Sigmoid colon (tissue), 7 donors: ENCODE measurements around the gene GOLGA3. TPM values are rescaled to one million over a fixed set of nuclear protein-coding genes. Genes with fewer than 3 reads are reported as not detected.
"Not testable (repeated sequence)": the region's sequence is repeated elsewhere in the genome, so short reads cannot be mapped to it uniquely, and the experiment has no call there.

Experiments
- DNase-seq: peaks from one replicate; pipeline ENCODE4 v3.0.0-alpha.2; 2019
- H3K27ac ChIP-seq, 4 donors: fragments of 200-600 bp; sonication (generic); one replicate each; pipeline ENCODE4 v1.5.1; 2016 to 2019; ENCODE audit warnings: mild to moderate bottlenecking in 1 of 4
- H3K27me3 ChIP-seq, 3 donors: fragments of 200-600 bp; sonication (generic); one replicate each; pipeline ENCODE4 v1.5.1; 2019; ENCODE audit warnings: mild to moderate bottlenecking in 1 of 3
- H3K36me3 ChIP-seq, 4 donors: fragments of 200-600 bp; sonication (generic); one replicate each; pipeline ENCODE4 v1.5.1; 2016 to 2019
- H3K4me1 ChIP-seq, 4 donors: fragments of 200-600 bp; sonication (generic); one replicate each; pipeline ENCODE4 v1.5.1; 2017 to 2019
- H3K4me3 ChIP-seq, 4 donors: fragments of 200-600 bp; sonication (generic); one replicate each; pipeline ENCODE4 v1.5.1; 2017 to 2019; ENCODE audit warnings: mild to moderate bottlenecking in 2 of 4, moderate library complexity in 1 of 4
- H3K9me3 ChIP-seq, 4 donors: fragments of 200-600 bp in 3 of 4; sonication (generic) in 3 of 4; one replicate each; pipeline versions ENCODE4 v1.5.1 to v1.6.1; 2013 to 2019
- CTCF ChIP-seq, 4 experiments: fragments of 450-650 bp in 3 of 4; fragments of 200-600 bp in 1 of 4; IDR thresholded peaks; one replicate each; pipeline ENCODE4 v1.5.1; 2016 to 2019; ENCODE audit warnings: antibody characterized with exemption in 4 of 4, mild to moderate bottlenecking in 3 of 4, moderate library complexity in 2 of 4
- EP300 ChIP-seq, 4 donors: sonication (generic); formaldehyde crosslinking; IDR thresholded peaks; one replicate each; pipeline ENCODE4 v1.6.1; 2017; ENCODE audit warnings: antibody characterized with exemption in 4 of 4
- POLR2A ChIP-seq, 2 donors: fragments of 450-650 bp; IDR thresholded peaks; one replicate each; pipeline ENCODE4 v1.6.1; 2016; ENCODE audit warnings: antibody characterized with exemption in 2 of 2, mild to moderate bottlenecking in 2 of 2, moderate library complexity in 2 of 2
- POLR2AphosphoS5 ChIP-seq, 4 donors: sonication (generic); formaldehyde crosslinking; IDR thresholded peaks; one replicate each; pipeline ENCODE4 v1.6.1; 2017; ENCODE audit warnings: antibody characterized with exemption in 4 of 4
- WGBS, 2 donors: extraction: QIAGEN DNeasy Blood & Tissue Kit; methylation state at CpG; one replicate each; pipeline ENCODE4 v1.1.7; 2013; 5-methylcytosine and 5-hydroxymethylcytosine counted together
- intact Hi-C: fragments of 100-400 bp; cut with DNase I; formaldehyde crosslinking; loops from one replicate; pipeline ENCODE4 v1.15.1; 2023
- polyA plus RNA-seq, 3 donors: library from polyadenylated mRNA; stranded (reverse); fragments of 200-250 nt; gene quantifications; one replicate each; pipeline ENCODE4 v1.2.3, GENCODE V29; 2013
- total RNA-seq, 4 donors: library from RNA; depleted of rRNA; stranded (reverse); fragments of >200 nt; gene quantifications; one replicate each; pipeline ENCODE4 v1.1.0, GENCODE V29; 2016
- donor health status: healthy with polysubstance abuse.
- donor health status: Bipolar disorder and iron deficiency.
- donor health status: healthy.

GOLGA3 gene
- total and polyA plus RNA-seq, 7 donors = 9.6 to 78.4 (median 45.7) TPM

DNA sequence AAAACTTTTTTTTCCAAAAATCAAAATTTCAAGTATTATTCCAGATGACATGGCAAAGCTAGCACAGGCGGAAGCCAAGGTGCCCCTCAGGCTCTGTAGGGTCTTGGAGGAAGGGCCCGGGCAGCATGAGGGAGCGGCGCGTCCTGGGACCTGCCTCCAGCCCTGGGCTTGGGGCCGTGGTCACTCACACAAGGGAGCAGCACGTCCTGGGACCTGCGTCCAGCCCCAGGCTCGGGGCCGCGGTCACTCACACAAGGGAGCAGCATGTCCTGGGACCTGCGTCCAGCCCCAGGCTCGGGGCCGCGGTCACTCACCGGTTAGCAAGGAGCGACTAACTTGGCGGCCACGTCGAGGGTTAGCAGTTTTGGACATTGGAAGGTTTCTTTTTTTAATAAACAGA lies 11.9 kb upstream of the GOLGA3 start:
- no peaks in the 10 kb centered on the region for H3K9me3 ChIP-seq
- no peak overlapping the region for H3K27ac ChIP-seq
- peaks cover 0 to 20% (median 16%) of the 10 kb centered on the region in 4 donors for H3K4me1 ChIP-seq
- H3K36me3 ChIP-seq = peaks cover 3 to 54% (median 40%) of the 10 kb centered on the region in 4 donors
- H3K27me3 ChIP-seq = no peaks in the 10 kb centered on the region
- no peak for DNase-seq
- H3K4me3 ChIP-seq = no peak overlapping the region
- 93 to 95% methylated on average over 20 of the region's 20 CpGs for WGBS, 2 donors
- no peak for TF ChIP-seq EP300 (IDR thresholded peaks at IDR 0.05)
- TF ChIP-seq POLR2A (IDR thresholded peaks at IDR 0.05) = no peak
- no peak for TF ChIP-seq POLR2AphosphoS5 (IDR thresholded peaks at IDR 0.05)
- no peak for TF ChIP-seq CTCF (IDR thresholded peaks at IDR 0.05)
- intact Hi-C loops = no loop called here

DNA sequence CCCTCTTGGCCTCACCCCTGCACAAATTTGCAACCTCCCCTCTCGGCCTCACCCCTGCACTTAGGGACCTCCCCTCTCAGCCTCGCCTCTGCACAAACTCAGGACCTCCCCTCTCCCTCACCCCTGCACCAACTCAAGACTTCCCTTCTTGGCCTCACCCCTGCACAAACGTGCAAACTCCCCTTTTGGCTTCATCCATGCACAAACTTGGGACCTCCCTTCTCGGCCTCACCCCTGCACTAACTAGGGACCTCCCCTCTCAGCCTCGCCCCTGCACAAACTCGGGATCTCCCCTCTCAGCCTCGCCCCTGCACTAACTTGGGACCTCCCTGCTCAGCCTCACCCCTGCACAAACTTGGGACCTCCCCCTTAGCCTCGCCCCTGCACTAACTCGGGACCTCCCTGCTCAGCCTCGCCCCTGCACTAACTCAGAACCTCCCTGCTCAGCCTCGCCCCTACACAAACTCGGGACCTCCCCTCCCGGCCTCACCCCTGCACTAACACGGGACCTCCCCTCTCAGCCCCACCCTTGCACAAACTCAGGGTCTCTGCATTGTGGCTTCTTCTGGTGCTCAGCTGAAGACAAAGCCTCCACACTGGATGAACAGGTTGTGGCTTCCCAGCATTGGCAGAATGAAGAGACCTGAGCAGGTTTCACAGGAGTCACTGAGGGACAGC lies 11.0 kb upstream of the GOLGA3 start:
- 86 to 90% methylated on average over 14 of the region's 14 CpGs for WGBS, 2 donors
- H3K27ac ChIP-seq = no peak overlapping the region
- no peaks in the 10 kb centered on the region for H3K9me3 ChIP-seq
- no peak overlapping the region for H3K4me3 ChIP-seq
- no peaks in the 10 kb centered on the region for H3K27me3 ChIP-seq
- peaks cover 0 to 46% (median 36%) of the 10 kb centered on the region in 4 donors for H3K36me3 ChIP-seq
- H3K4me1 ChIP-seq = peaks cover 0 to 20% (median 16%) of the 10 kb centered on the region in 4 donors
- no peak for TF ChIP-seq POLR2AphosphoS5 (IDR thresholded peaks at IDR 0.05)
- TF ChIP-seq POLR2A (IDR thresholded peaks at IDR 0.05) = no peak
- TF ChIP-seq EP300 (IDR thresholded peaks at IDR 0.05) = no peak
- no peak for TF ChIP-seq CTCF (IDR thresholded peaks at IDR 0.05)
- intact Hi-C loops = no loop called here
- no peak for DNase-seq

DNA sequence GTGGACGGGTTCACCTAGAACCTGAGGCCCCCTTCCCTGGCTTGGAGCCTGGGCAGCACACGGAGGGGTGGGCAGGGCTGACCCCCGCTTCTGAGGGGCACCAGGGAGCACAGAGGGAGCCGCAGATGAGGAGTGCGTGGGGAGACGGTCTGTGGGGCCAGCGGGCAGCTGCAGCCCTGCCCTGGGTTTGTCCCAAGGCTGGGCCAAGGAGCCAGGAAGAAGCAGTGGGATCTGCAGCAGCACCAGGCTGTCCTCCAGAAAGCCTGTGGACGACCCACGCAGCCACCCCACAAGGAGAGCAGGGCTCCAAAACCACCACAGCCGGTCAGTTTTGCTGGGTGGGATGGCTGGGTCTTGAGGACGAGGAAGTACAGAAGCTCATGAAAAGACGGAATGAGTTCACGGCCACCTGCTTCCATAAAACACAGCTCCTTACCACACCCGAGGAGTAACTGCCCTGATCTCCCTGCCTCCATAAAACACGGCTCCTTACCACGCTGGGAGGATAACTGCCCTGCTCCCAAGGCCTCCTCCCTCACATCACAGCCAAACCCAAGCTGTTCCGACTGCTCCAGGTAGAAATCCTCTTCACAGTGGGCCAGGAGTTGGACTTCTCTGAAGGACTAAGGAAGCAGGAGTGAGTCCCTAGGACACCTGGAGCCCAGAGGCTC lies 9.9 kb upstream of the GOLGA3 start:
- TF ChIP-seq POLR2AphosphoS5 (IDR thresholded peaks at IDR 0.05) (no peak), POLR2A (IDR thresholded peaks at IDR 0.05) (no peak)
- intact Hi-C loops = no loop called here
- Histone ChIP-seq H3K27ac (peak overlapping the region; percentile 52 to 65 (median 64)), H3K9me3 (no peaks in the 10 kb centered on the region), H3K27me3 (no peaks in the 10 kb centered on the region), H3K4me1 (peaks cover 0 to 20% (median 16%) of the 10 kb centered on the region in 4 donors), H3K36me3 (peaks cover 0 to 42% (median 32%) of the 10 kb centered on the region in 4 donors), H3K4me3 (no peak overlapping the region)
- 54 to 77% methylated on average over 17 of the region's 17 CpGs for WGBS, 2 donors
- no peak for DNase-seq

GRCh38 chr12:132837693-132838409 lies 9.2 kb upstream of the GOLGA3 start:
- peaks cover 0 to 36% (median 26%) of the 10 kb centered on the region in 4 donors for H3K36me3 ChIP-seq
- peak overlapping the region; percentile 52 to 65 (median 64) for H3K27ac ChIP-seq
- peak overlapping the region in 1 of 4 donors; percentile 10 for H3K4me3 ChIP-seq
- intact Hi-C loops = no loop called here
- no peaks in the 10 kb centered on the region for H3K9me3 ChIP-seq
- peak; percentile 78 for DNase-seq
- 78 to 82% methylated on average over 27 of the region's 27 CpGs for WGBS, 2 donors
- peaks cover 0 to 20% (median 16%) of the 10 kb centered on the region in 4 donors for H3K4me1 ChIP-seq
- no peaks in the 10 kb centered on the region for H3K27me3 ChIP-seq
- TF ChIP-seq CTCF (IDR thresholded peaks at IDR 0.05) = no peak
- TF ChIP-seq POLR2AphosphoS5 (IDR thresholded peaks at IDR 0.05) = peak in 2 of 4 donors; percentile 8 to 24

DNA sequence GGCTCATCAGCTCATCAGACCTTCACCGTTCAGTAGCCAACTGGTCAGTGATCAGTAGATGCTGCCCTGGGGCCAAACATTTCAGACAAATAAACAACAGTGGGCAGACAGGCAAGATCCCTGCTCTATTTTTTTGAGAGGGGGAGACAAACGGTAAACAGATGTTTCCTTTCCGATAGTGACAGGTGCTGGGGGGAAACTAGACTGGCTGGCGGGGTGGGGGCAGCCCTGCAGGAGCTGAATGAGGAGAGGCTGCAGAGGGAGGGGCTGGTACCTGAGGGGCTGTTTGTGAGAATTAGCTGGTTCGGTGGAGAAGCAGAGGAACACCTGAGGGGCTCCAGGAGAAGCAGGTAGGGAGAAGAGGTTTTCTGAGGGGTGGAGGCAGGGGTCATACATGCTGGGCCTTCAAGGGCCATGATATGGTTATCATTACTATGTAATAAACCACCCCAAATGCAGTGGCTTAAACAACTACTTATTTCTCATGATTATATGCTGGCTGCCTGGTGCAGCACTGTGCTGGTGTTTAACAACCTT lies 8.2 kb upstream of the GOLGA3 start:
- WGBS, 2 donors = 63 to 86% methylated on average over 5 of the region's 5 CpGs
- DNase-seq = no peak
- no peaks in the 10 kb centered on the region for H3K9me3 ChIP-seq
- peaks cover 0 to 20% (median 16%) of the 10 kb centered on the region in 4 donors for H3K4me1 ChIP-seq
- peaks cover 0 to 28% (median 17%) of the 10 kb centered on the region in 4 donors for H3K36me3 ChIP-seq
- no peaks in the 10 kb centered on the region for H3K27me3 ChIP-seq
- H3K4me3 ChIP-seq = no peak overlapping the region
- TF ChIP-seq POLR2A (IDR thresholded peaks at IDR 0.05) (no peak), EP300 (IDR thresholded peaks at IDR 0.05) (no peak), CTCF (IDR thresholded peaks at IDR 0.05) (no peak), POLR2AphosphoS5 (IDR thresholded peaks at IDR 0.05) (no peak)
- intact Hi-C loops = no loop called here
- H3K27ac ChIP-seq = no peak overlapping the region

- H3K9me3 ChIP-seq, intact Hi-C loops: not testable (repeated sequence)
- 79 to 95% methylated on average over 30 of the region's 30 CpGs for WGBS, 2 donors
Measured at GRCh38 chr12:132836230-132836629, 7.6 kb upstream of the GOLGA3 start.

More at GRCh38 chr12:132836230-132836629, 7.6 kb upstream of the GOLGA3 start:
- Histone ChIP-seq H3K36me3 (peaks cover 0 to 21% (median 12%) of the 10 kb centered on the region in 4 donors), H3K4me1 (peaks cover 0 to 20% (median 16%) of the 10 kb centered on the region in 4 donors)
- DNase-seq, H3K27me3 ChIP-seq, H3K4me3 ChIP-seq, H3K27ac ChIP-seq: not testable (repeated sequence)
